SU-DHL-6 (cell line): ENCODE data around the gene CCDC88A.

Experiments
- CTCF ChIP-seq: fragments of 200-600 bp; sonication (generic); IDR thresholded peaks from one replicate; pipeline ENCODE4 v1.5.1; 2017; ENCODE audit warnings: antibody characterized with exemption, mild to moderate bottlenecking, low read length, moderate library complexity; ENCODE audit not compliant: insufficient read depth, poor library complexity, severe bottlenecking
- EZH2phosphoT487 ChIP-seq: fragments of 200-600 bp; sonication (generic), shearing (Covaris generic); conservative IDR thresholded peaks from 2 replicates; pipeline ENCODE4 v1.6.1; 2018; ENCODE audit warnings: mild to moderate bottlenecking, antibody characterized with exemption, low read length, moderate library complexity, mixed read lengths

GRCh38 chr2:55301277-55301676 is 118.4 kb downstream of the CCDC88A start:
- TF ChIP-seq CTCF: no peak
- no peak for TF ChIP-seq EZH2phosphoT487
